HepG2 (cell line): ENCODE measurements around the gene CNNM2. TPM values are rescaled to one million over a fixed set of nuclear protein-coding genes. Genes with fewer than 3 reads are reported as not detected.

ENCODE experiments used
- CHCHD3 ChIP-seq: sonication (generic); formaldehyde crosslinking; IDR thresholded peaks from 2 replicates; pipeline ENCODE4 v1.8.0; 2022; ENCODE audit warnings: mild to moderate bottlenecking, missing genetic modification reagents, moderate library complexity
- FOXP1 ChIP-seq, 2 experiments: fragments of 450-650 bp in 1 of 2; IDR thresholded peaks; 2 replicates each; pipeline ENCODE4 v1.6.1; 2017 to 2018; ENCODE audit warnings: antibody characterized with exemption in 1 of 2
- MTF2 ChIP-seq: sonication (generic); formaldehyde crosslinking; IDR thresholded peaks from 2 replicates; pipeline ENCODE4 v1.5.0; 2020; ENCODE audit warnings: missing genetic modification reagents, borderline replicate concordance
- TBX3 ChIP-seq: fragments of 450-650 bp; IDR thresholded peaks from 2 replicates; pipeline ENCODE4 v1.6.1; 2017; ENCODE audit warnings: antibody characterized with exemption, mild to moderate bottlenecking, inconsistent platforms, borderline replicate concordance
- ZBTB1 ChIP-seq: sonication (generic); formaldehyde crosslinking; IDR thresholded peaks from 2 replicates; pipeline ENCODE4 v1.4.0; 2020; ENCODE audit warnings: missing genetic modification reagents, borderline replicate concordance
- ZFP41 ChIP-seq: sonication (generic); formaldehyde crosslinking; IDR thresholded peaks from 2 replicates; pipeline ENCODE4 v1.4.0; 2020; ENCODE audit warnings: mild to moderate bottlenecking, missing genetic modification reagents, borderline replicate concordance
- ZNF263 ChIP-seq: sonication (generic); formaldehyde crosslinking; IDR thresholded peaks from 2 replicates; pipeline ENCODE4 v1.4.0; 2020; ENCODE audit warnings: missing genetic modification reagents
- ZNF318 ChIP-seq: sonication (generic); formaldehyde crosslinking; IDR thresholded peaks from 2 replicates; pipeline ENCODE4 v1.4.0; 2020; ENCODE audit warnings: mild to moderate bottlenecking, missing genetic modification reagents
- ZNF326 ChIP-seq: sonication (generic); formaldehyde crosslinking; IDR thresholded peaks from 2 replicates; pipeline ENCODE4 v1.4.0; 2020; ENCODE audit warnings: missing genetic modification reagents, borderline replicate concordance
- ZNF510 ChIP-seq: sonication (generic); formaldehyde crosslinking; IDR thresholded peaks from 2 replicates; pipeline ENCODE4 v1.4.0; 2020; ENCODE audit warnings: low read depth, mild to moderate bottlenecking, missing genetic modification reagents
- ZNF703 ChIP-seq: sonication (generic); formaldehyde crosslinking; IDR thresholded peaks from 2 replicates; pipeline ENCODE4 v1.5.1; 2020; ENCODE audit warnings: missing genetic modification reagents, mild to moderate bottlenecking, moderate library complexity, borderline replicate concordance
- ZNF770 ChIP-seq: sonication (generic); formaldehyde crosslinking; IDR thresholded peaks from 2 replicates; pipeline ENCODE4 v1.5.0; 2020; ENCODE audit warnings: mild to moderate bottlenecking, missing genetic modification reagents
- ZSCAN20 ChIP-seq: sonication (generic); formaldehyde crosslinking; IDR thresholded peaks from 2 replicates; pipeline ENCODE4 v1.4.0; 2020; ENCODE audit warnings: missing genetic modification reagents, mild to moderate bottlenecking, borderline replicate concordance
- ZSCAN29 ChIP-seq: sonication (generic); formaldehyde crosslinking; conservative IDR thresholded peaks from 2 replicates; pipeline ENCODE4 v1.4.0; 2020; ENCODE audit warnings: mild to moderate bottlenecking, missing genetic modification reagents
- polyA plus RNA-seq, 8 experiments: library from polyadenylated mRNA; depleted of rRNA in 3 of 8; stranded (reverse) in 7 of 8; unstranded in 1 of 8; fragments of >200 nt; fragmentation: Illumina TruSeq in 4 of 8; extraction: Trizol in 4 of 8; gene quantifications; 2 replicates each; pipeline versions ENCODE4 v1.2.1 to v1.2.3, GENCODE V29; 2011 to 2016; ENCODE audit warnings: low read depth in 4 of 8, missing spikeins in 1 of 8, mixed read lengths in 1 of 8; ENCODE audit not compliant: insufficient read depth in 1 of 8
- total RNA-seq, 5 experiments: library from RNA; depleted of rRNA; stranded (reverse); fragments of >200 nt; fragmentation: Illumina TruSeq; extraction: Trizol; gene quantifications; 2 replicates each; pipeline ENCODE4 v1.2.3, GENCODE V29; 2016; ENCODE audit warnings: low read depth in 1 of 5
- TF ChIP-seq, protein P1 (sequence below): sonication (generic); formaldehyde crosslinking; IDR thresholded peaks from 2 replicates; pipeline ENCODE4 v1.4.0; 2020; ENCODE audit warnings: mild to moderate bottlenecking, missing genetic modification reagents

The CNNM2 gene
- total and polyA plus RNA-seq, 2 of the 13 experiments (the other 11 are each of a cell fraction or from before 2014, with no cell fraction given) = 7.1 to 9.0 TPM

GRCh38 chr10:102917962-102918816, at the start of gene CNNM2 (continued):
- TF ChIP-seq, protein P1, sequence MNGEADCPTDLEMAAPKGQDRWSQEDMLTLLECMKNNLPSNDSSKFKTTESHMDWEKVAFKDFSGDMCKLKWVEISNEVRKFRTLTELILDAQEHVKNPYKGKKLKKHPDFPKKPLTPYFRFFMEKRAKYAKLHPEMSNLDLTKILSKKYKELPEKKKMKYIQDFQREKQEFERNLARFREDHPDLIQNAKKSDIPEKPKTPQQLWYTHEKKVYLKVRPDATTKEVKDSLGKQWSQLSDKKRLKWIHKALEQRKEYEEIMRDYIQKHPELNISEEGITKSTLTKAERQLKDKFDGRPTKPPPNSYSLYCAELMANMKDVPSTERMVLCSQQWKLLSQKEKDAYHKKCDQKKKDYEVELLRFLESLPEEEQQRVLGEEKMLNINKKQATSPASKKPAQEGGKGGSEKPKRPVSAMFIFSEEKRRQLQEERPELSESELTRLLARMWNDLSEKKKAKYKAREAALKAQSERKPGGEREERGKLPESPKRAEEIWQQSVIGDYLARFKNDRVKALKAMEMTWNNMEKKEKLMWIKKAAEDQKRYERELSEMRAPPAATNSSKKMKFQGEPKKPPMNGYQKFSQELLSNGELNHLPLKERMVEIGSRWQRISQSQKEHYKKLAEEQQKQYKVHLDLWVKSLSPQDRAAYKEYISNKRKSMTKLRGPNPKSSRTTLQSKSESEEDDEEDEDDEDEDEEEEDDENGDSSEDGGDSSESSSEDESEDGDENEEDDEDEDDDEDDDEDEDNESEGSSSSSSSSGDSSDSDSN (CRISPR knock-in tag) = peak; percentile 44
- 0 out of 2 replicates have a peak, but pooled peaks have one; percentile 8 for TF ChIP-seq ZNF703 (CRISPR knock-in tag)
- no peak for TF ChIP-seq ZNF770
- no peak for TF ChIP-seq ZNF326 (CRISPR knock-in tag)
- no peak for TF ChIP-seq ZNF318
- TF ChIP-seq ZSCAN29 (CRISPR knock-in tag) = peak; percentile 63; the same call in 1 of the 2 replicates
- no peak for TF ChIP-seq ZFP41 (CRISPR knock-in tag)
- 0 out of 2 replicates have a peak, but pooled peaks have one; percentile 35 for TF ChIP-seq CHCHD3 (CRISPR knock-in tag)
- TF ChIP-seq ZBTB1 (CRISPR knock-in tag) = no peak
- TF ChIP-seq ZNF510 (CRISPR knock-in tag) = no peak
- TF ChIP-seq ZNF263 (CRISPR knock-in tag) = no peak
- no peak for TF ChIP-seq FOXP1 (IDR thresholded peaks at IDR 0.05)
- no peak for TF ChIP-seq FOXP1 (CRISPR knock-in tag; IDR thresholded peaks at IDR 0.05)
- no peak for TF ChIP-seq MTF2 (CRISPR knock-in tag)
- no peak for TF ChIP-seq TBX3
- TF ChIP-seq ZSCAN20 (CRISPR knock-in tag) = peak; percentile 84
